ENCODE data around the gene GPR83. TPM values are rescaled to one million over a fixed set of nuclear protein-coding genes. Genes with fewer than 3 reads are reported as not detected.
A peak's percentile ranks its signal among the peaks of the same experiment; 100 is the strongest.
"Not testable (repeated sequence)": the region's sequence is repeated elsewhere in the genome, so short reads cannot be mapped to it uniquely, and the experiment has no call there.

Gene GPR83
- polyA plus RNA-seq, 2 of the 4 experiments (the other 2 are of a cell fraction), result 0.06 to 0.09 TPM

DNA sequence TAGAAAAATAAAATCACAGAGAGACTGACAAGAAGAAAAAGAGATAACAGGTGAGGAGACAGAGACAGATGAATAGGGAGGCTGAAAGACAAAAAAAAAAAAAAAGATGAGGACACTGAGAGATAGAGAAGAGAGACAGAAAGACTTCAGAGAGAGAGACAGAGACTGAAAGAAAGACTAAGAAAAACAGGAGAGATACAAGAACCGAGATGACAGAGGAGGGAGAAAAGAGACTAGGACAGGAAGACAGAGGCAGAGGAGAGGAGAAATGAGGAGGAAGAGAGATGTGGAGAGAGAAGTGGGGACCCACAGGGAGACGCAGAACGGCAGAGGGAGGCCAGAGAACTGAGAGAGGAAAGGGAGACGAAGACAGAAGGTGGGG, 771 bp downstream of the GPR83 start:
- H3K4me3 ChIP-seq, result no peak overlapping the region
- H3K27ac ChIP-seq, result no peak overlapping the region
- ATAC-seq (no peak), FAIRE-seq (no peak), DNase-seq (ENCODE audit: low read depth in 1 of 2, low spot score in 1 of 2) (no peak)
- H3K4me1 ChIP-seq, result no peaks in the 10 kb centered on the region
- WGBS (ENCODE audit: missing lambda C conversion rate), result 39% methylated on average over 4 of the region's 4 CpGs
- peak overlapping the region; percentile 93; the same call in 1 of the 3 replicates for H3K4me2 ChIP-seq
- ChIA-PET POLR2A (no interaction called here), CTCF (no interaction called here)
- no peaks in the 10 kb centered on the region for H3K9me3 ChIP-seq
- TF ChIP-seq ZFP36 (IDR thresholded peaks at IDR 0.05; ENCODE audit: borderline replicate concordance, partially characterized antibody) (no peak), HOXA7 (CRISPR knock-in tag; IDR thresholded peaks at IDR 0.05) (no peak), RCOR1 (IDR thresholded peaks at IDR 0.05; ENCODE audit: low read depth, low read length) (no peak), MAFK (IDR thresholded peaks at IDR 0.05; ENCODE audit: partially characterized antibody) (no peak), TP53 (CRISPR knock-in tag; IDR thresholded peaks at IDR 0.05) (no peak), SMC3 (IDR thresholded peaks at IDR 0.05) (no peak)
- TF ChIP-seq, protein P1, sequence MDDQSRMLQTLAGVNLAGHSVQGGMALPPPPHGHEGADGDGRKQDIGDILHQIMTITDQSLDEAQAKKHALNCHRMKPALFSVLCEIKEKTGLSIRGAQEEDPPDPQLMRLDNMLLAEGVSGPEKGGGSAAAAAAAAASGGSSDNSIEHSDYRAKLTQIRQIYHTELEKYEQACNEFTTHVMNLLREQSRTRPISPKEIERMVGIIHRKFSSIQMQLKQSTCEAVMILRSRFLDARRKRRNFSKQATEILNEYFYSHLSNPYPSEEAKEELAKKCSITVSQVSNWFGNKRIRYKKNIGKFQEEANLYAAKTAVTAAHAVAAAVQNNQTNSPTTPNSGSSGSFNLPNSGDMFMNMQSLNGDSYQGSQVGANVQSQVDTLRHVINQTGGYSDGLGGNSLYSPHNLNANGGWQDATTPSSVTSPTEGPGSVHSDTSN (IDR thresholded peaks at IDR 0.05), result no peak
- TF ChIP-seq, protein P2, sequence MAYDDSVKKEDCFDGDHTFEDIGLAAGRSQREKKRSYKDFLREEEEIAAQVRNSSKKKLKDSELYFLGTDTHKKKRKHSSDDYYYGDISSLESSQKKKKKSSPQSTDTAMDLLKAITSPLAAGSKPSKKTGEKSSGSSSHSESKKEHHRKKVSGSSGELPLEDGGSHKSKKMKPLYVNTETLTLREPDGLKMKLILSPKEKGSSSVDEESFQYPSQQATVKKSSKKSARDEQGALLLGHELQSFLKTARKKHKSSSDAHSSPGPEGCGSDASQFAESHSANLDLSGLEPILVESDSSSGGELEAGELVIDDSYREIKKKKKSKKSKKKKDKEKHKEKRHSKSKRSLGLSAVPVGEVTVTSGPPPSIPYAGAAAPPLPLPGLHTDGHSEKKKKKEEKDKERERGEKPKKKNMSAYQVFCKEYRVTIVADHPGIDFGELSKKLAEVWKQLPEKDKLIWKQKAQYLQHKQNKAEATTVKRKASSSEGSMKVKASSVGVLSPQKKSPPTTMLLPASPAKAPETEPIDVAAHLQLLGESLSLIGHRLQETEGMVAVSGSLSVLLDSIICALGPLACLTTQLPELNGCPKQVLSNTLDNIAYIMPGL (CRISPR knock-in tag; IDR thresholded peaks at IDR 0.05; ENCODE audit: borderline replicate concordance), result no peak
- TF ChIP-seq, protein P3, sequence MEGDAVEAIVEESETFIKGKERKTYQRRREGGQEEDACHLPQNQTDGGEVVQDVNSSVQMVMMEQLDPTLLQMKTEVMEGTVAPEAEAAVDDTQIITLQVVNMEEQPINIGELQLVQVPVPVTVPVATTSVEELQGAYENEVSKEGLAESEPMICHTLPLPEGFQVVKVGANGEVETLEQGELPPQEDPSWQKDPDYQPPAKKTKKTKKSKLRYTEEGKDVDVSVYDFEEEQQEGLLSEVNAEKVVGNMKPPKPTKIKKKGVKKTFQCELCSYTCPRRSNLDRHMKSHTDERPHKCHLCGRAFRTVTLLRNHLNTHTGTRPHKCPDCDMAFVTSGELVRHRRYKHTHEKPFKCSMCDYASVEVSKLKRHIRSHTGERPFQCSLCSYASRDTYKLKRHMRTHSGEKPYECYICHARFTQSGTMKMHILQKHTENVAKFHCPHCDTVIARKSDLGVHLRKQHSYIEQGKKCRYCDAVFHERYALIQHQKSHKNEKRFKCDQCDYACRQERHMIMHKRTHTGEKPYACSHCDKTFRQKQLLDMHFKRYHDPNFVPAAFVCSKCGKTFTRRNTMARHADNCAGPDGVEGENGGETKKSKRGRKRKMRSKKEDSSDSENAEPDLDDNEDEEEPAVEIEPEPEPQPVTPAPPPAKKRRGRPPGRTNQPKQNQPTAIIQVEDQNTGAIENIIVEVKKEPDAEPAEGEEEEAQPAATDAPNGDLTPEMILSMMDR (IDR thresholded peaks at IDR 0.05), result no peak

DNA sequence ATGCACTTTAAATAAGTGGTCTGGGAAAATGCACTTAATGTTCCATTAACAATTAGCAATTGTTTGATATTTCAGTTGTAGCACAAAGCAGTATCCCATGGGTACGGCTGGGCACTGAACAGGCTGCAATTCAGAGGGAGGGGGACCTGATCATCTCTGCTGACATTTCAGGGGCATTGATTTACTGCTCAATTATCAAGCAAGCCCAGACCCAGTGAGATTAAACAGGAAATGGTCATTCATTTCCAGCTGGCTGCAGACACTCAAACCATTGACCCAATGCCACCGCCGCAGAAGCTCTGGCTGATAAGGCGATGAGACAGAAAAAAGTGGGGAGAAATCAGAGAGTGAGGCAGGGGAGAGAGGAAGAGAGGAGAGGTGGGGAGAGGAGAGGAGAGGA, 1.2 kb downstream of the GPR83 start:
- ChIA-PET CTCF (no interaction called here), POLR2A (no interaction called here)
- no peak for FAIRE-seq
- no peak for TF ChIP-seq ZNF302 (CRISPR knock-in tag; IDR thresholded peaks at IDR 0.05)
- no peak for TF ChIP-seq HOXB13 (CRISPR knock-in tag; IDR thresholded peaks at IDR 0.05; ENCODE audit: low read depth)
- TF ChIP-seq CBX2 (IDR thresholded peaks at IDR 0.05; ENCODE audit: borderline replicate concordance, low read depth), result no peak
- TF ChIP-seq CHD4 (IDR thresholded peaks at IDR 0.05; ENCODE audit: borderline replicate concordance), result no peak
- no peak for TF ChIP-seq MAFK (IDR thresholded peaks at IDR 0.05; ENCODE audit: partially characterized antibody)
- Histone ChIP-seq H3K27ac (no peak overlapping the region), H3K9me3 (no peaks in the 10 kb centered on the region), H3K4me1 (no peaks in the 10 kb centered on the region), H3K4me2 (no peak overlapping the region), H3K4me3 (no peak overlapping the region)
- no peak for ATAC-seq
- DNase-seq (ENCODE audit: low read depth in 1 of 2, low spot score in 1 of 2), result no peak
- 83% methylated on average over 4 of the region's 4 CpGs for WGBS (ENCODE audit: missing lambda C conversion rate)

DNA sequence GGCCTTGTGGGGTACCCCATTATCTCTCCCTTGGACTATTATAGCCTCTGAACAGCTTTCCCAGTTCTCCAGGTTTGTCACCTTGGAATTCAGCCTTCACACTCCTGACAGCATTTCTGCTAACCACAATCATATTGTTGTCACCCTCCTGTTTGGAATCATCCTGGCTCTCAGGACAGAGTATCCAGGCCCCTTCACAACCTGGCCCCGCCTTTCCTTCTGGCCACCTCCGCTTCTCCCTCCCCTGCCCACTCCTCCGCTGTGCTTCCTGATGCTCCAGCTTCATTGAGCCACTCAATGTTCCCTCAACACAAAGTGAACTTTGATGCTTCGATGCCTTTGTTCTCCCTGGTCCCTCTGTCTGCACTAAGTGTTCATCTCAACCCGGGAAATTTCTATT, 3.1 kb downstream of the GPR83 start:
- FAIRE-seq (no peak), DNase-seq (ENCODE audit: low read depth in 1 of 2, low spot score in 1 of 2) (no peak), ATAC-seq (no peak)
- CTCF ChIA-PET, result no interaction called here
- H3K9me3 ChIP-seq, result no peaks in the 10 kb centered on the region
- POLR2A ChIA-PET, result no interaction called here
- TF ChIP-seq ZC3H11A (IDR thresholded peaks at IDR 0.05) (no peak), HOXB13 (CRISPR knock-in tag; IDR thresholded peaks at IDR 0.05; ENCODE audit: low read depth) (no peak)
- no peak overlapping the region for H3K4me2 ChIP-seq
- no peaks in the 10 kb centered on the region for H3K4me1 ChIP-seq
- 51% methylated on average over 5 of the region's 5 CpGs for WGBS (ENCODE audit: missing lambda C conversion rate)
- no peak overlapping the region for H3K4me3 ChIP-seq
- no peak overlapping the region for H3K27ac ChIP-seq

DNA sequence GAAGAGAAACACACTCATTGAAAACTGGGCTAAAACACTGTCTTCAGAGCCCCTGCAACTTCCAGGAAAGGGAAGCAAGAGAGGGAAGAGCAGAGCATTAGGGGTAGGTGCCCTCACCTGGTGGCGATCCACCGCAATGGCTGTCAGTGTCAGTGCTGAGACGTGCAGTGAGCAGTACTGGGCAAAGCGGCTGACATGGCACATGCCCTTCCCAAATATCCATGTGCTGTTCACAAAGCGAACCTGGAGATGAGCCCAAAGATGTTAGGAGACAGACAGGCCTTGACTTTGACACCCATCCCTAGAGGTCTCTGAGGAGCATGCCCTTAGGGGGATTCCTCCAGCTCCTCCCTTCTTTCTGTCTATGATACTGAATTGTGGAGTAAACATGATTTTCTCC, 4.9 kb downstream of the GPR83 start:
- FAIRE-seq, result no peak
- no peak for ATAC-seq

DNA sequence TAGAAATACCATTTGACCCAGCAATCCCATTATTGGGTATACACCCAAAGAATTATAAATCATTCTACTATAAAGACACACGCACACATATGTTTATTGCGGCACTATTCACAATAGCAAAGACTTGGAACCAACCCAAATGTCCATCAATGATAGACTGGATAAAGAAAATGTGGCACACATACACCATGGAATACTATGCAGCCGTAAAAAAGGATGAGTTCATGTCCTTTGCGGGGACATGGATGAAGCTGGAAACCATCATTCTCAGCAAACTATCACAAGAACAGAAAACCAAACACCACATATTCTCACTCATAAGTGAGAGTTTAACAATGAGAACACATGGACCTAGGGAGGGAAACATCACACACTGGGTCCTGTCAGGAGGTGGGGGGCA, 9.3 kb downstream of the GPR83 start:
- 76% methylated on average over 4 of the region's 4 CpGs for WGBS (ENCODE audit: missing lambda C conversion rate)
- FAIRE-seq; CTCF ChIA-PET; H3K4me3 ChIP-seq; H3K27ac ChIP-seq; H3K9me3 ChIP-seq; H3K4me1 ChIP-seq; H3K4me2 ChIP-seq; DNase-seq (ENCODE audit: low read depth in 1 of 2, low spot score in 1 of 2); POLR2A ChIA-PET; ATAC-seq: not testable (repeated sequence)

More for the DNA sequence above, 4.9 kb downstream of the GPR83 start:
- H3K27ac ChIP-seq, result no peak overlapping the region
- no peak overlapping the region for H3K4me3 ChIP-seq
- TF ChIP-seq RFX5 (IDR thresholded peaks at IDR 0.05) (no peak), RARB (CRISPR knock-in tag; IDR thresholded peaks at IDR 0.05) (no peak), CHD4 (IDR thresholded peaks at IDR 0.05; ENCODE audit: borderline replicate concordance) (no peak), CBX2 (IDR thresholded peaks at IDR 0.05; ENCODE audit: borderline replicate concordance, low read depth) (no peak), ESRRA (IDR thresholded peaks at IDR 0.05; ENCODE audit: borderline replicate concordance, low read length) (no peak), HOXB5 (CRISPR knock-in tag; IDR thresholded peaks at IDR 0.05) (no peak), JUNB (IDR thresholded peaks at IDR 0.05) (no peak), PHF8 (IDR thresholded peaks at IDR 0.05; ENCODE audit: borderline replicate concordance, low read depth) (no peak), ZC3H11A (IDR thresholded peaks at IDR 0.05) (no peak)
- TF ChIP-seq, protein P4, sequence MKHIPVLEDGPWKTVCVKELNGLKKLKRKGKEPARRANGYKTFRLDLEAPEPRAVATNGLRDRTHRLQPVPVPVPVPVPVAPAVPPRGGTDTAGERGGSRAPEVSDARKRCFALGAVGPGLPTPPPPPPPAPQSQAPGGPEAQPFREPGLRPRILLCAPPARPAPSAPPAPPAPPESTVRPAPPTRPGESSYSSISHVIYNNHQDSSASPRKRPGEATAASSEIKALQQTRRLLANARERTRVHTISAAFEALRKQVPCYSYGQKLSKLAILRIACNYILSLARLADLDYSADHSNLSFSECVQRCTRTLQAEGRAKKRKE (CRISPR knock-in tag; IDR thresholded peaks at IDR 0.05; ENCODE audit: low read depth), result no peak
- TF ChIP-seq, protein P5, sequence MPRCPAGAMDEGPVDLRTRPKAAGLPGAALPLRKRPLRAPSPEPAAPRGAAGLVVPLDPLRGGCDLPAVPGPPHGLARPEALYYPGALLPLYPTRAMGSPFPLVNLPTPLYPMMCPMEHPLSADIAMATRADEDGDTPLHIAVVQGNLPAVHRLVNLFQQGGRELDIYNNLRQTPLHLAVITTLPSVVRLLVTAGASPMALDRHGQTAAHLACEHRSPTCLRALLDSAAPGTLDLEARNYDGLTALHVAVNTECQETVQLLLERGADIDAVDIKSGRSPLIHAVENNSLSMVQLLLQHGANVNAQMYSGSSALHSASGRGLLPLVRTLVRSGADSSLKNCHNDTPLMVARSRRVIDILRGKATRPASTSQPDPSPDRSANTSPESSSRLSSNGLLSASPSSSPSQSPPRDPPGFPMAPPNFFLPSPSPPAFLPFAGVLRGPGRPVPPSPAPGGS (IDR thresholded peaks at IDR 0.05), result no peak
- POLR2A ChIA-PET, result no interaction called here
- WGBS (ENCODE audit: missing lambda C conversion rate), result 80% methylated on average over 5 of the region's 5 CpGs
- no peak for DNase-seq (ENCODE audit: low read depth in 1 of 2, low spot score in 1 of 2)
- no peaks in the 10 kb centered on the region for H3K4me1 ChIP-seq
- no peaks in the 10 kb centered on the region for H3K9me3 ChIP-seq
- no peak overlapping the region for H3K4me2 ChIP-seq
- CTCF ChIA-PET, result no interaction called here

Measured in A549 (cell line).